SK-N-DZ (cell line): Measurements from ENCODE around the gene MYO15B.
"Not testable (repeated sequence)": the region's sequence is repeated elsewhere in the genome, so short reads cannot be mapped to it uniquely, and the experiment has no call there.

Experiments used
- DNase-seq: peaks from one replicate; pipeline ENCODE4 v3.0.0-alpha.2; 2015; ENCODE audit warnings: low spot score

The MYO15B gene

DNA sequence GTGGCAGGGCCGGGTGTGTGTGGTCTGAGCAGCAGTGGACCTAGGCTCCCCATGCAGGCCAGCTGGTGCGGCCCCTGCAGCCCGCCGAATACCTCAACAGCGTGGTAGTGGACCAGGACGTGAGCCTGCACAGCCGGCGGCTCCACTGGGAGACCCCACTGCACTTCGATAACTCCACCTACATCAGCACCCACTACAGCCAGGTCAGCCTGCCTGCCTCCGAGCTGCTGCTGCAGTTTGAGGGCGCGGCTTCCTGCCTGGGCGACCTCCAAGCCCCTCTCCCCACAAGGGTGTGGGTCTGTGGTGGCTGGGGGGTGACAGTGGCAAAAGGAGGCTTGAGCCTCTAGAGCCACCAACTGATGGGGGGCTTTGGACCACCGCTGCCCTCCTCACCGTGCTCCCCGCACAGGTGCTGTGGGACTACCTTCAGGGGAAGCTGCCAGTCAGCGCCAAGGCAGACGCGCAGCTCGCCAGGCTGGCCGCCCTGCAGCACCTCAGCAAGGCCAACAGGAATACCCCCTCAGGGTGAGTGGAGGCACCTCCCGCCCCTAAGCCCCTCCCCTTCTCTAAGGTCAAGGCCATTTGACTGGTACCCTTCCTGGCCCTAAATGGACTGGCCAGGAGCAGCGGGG is 37.2 kb downstream of the MYO15B start:
- DNase-seq, result no peak

DNA sequence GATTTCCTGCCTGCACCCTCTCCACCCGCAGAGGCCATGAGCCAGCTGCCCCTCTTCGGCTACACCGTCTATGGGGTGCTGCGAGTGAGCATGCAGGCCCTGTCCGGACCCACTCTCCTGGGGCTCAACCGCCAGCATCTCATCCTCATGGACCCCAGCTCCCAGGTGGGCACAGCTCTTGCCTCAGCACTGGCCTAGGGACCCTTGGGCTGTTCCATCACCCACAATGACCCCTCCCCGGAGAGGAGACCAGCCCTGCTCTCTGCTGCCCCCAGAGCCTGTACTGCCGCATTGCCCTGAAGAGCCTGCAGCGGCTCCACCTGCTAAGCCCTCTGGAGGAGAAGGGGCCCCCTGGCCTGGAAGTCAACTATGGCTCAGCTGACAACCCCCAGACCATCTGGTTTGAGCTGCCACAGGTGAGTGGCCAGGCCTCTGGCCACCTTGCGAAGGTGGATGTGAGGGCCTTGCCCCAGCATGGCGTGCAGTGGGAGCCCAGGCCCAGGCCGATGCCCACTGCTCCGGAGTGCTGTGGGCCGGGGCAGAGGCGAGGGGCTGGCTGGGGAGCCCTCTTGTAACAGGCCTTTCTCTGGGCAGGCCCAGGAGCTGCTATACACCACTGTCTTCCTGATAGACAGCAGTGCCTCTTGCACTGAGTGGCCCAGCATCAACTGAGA is 38.4 kb downstream of the MYO15B start:
- peak; percentile 74 for DNase-seq

DNA sequence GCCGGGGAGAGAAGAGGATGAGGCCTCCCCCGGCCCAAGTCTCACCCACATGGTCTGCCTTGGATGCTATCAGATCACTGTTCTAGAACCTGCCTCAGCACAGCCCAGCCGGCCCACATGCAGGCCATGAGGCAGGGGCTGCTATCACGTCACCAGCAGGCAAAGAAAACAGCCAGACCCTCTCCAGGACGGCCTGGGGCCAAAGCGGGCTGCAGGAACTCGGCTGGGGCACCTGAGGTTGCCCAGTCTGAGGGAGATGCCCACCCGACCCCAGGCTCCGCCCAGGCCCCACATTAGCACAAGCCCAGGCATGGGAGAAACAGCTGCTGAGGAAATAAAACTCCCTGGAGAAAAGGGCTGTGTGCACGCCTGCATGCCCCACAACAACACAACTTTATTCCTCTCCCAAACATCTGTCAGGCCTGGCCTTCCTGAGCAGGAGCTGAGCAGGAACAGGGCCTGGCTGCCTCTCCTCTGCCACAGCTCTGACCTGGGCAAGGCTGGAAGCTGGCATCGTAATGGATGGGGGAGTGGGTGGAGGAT is 39.0 kb downstream of the MYO15B start:
- no peak for DNase-seq

DNA sequence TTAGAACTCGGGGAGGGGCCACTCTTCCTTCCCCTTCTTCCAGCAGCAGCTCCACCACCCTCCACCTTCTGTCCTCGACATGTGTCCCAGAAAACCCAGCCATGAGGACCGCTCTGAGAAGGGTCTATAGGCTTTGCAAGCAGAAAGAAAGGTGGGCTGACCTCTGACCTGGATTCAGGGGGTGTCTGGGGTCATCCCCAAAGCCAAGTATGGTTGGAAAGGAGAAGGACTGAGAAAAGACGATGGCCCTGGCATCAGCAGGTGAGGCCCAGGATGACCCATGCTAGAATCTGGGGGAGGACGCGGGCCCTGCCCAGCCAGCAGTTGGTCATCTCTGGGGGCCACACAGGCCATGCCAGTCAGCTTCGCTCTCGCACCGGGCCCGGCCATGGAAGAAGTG is 39.5 kb downstream of the MYO15B start:
- DNase-seq, result no peak

DNA sequence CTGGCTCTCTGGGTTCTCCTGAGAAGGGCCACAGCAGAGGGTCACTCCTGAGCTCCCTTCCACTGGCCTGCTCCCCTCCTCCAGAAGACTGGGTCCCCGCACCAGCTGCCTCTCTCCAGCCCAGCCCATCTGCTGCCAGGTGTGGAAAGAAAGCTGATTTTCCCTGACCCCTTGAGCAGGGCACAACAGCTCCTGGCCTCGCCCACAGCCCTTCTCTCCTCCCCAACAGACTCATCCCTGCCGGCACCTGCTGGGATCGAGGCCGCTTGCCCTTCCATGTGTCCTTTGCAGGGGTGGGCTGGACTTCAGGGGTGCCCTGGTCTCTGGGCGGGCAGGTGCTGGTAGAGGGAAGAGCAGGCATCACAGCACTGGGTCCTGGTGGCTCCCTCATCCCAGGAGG is 40.8 kb downstream of the MYO15B start:
- DNase-seq, result no peak

DNA sequence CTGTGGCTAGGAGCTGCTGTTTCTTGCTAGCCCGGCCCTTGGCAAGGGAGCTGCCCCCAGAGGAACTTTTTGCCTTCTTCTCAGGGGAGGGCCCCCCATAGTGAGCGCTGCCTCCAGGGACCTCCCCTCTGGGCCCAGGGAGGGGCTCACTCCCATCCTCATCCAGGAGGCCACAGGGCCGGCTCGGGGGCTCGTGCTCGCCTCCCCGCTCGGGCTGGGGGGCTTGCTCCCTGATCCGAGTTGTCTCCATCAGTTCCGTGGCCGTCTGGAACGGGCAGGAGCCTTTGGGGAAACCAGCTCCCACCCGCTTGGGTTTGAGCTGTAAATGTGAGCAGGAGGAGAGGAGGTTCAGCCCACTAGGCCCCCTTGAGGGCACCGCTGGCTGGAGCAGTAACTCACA is 41.6 kb downstream of the MYO15B start:
- no peak for DNase-seq

DNA sequence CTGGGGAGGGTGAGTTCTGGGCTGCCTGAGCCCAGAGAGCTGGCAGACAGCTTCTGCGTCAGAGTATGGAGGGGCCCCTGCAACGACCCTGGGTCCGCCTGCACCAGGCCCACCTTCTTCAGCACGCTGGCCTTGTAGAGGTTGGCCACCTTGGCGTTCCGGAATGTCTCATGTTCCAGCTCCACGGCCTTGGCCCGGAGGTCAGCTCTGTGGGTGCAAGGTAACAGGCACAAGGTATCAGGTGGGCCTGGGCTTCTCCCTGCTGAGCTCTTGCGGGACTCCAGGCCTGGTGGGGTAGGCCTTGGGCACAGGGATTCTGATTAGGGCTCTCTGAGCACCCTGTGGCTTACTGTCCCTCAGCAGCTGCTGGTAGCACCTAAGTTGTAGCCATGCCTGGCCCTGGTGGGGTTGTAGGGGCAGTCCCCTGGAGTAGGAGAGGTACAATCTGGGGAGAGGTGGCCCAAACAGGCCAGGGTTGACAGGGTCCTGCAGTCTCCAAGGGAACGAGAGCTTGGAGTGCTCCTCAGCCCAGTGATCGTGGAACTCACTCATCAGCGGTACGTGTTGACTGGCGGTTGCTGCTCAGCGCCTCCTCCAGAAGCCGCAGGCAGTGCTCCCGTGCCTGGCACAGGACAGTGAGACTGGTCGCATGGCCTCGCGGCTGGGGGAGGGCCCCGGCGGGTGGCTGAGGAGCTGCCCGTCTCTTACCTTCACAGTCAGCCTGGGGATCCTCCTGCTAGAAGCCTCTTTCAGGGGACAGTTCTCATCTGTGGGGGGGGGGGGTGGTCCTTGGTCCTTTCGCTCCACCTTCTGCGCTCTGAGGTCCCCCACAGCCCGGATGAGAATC is 42.7 kb downstream of the MYO15B start:
- no peak for DNase-seq

DNA sequence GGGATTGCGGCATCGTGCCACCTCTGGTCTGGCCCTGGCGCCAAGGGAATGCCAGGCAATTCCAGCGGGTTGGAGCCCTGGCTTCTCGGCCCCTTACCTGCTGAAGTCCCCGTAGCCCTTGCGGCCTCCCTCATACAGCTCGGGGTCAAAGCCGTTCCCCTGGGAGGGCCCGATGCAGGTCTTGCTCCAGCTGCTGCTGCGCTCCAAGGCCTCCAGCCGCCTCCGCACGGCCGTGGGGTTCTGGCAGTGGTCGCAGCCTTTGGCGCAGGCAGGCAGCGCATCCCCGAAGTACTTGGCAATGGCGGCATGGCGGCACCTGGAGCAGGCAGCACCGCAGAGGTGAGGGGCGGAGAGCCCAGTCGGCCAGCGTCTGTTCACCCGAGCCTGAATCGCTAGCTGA is 43.8 kb downstream of the MYO15B start:
- no peak for DNase-seq

DNA sequence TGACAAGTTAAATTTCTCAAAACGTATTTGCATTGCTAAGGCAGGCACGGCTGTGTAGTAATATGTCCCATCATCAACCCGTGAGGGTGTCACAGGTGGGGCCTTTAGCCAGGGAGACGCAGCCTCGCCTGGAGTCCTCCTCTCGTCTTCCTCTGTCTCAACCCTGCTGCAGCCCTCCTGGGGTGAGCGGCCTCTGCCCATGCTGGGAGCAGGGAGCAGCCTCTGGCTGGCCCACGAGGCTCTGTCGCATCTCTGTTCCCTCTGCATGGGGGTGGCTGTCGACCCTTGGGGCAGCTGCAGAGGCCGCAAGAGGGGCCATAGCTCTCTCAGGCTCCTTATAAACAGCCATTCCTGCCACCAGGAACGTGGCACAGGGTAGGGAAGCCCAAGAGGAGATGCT is 44.8 kb downstream of the MYO15B start:
- DNase-seq, result no peak

DNA sequence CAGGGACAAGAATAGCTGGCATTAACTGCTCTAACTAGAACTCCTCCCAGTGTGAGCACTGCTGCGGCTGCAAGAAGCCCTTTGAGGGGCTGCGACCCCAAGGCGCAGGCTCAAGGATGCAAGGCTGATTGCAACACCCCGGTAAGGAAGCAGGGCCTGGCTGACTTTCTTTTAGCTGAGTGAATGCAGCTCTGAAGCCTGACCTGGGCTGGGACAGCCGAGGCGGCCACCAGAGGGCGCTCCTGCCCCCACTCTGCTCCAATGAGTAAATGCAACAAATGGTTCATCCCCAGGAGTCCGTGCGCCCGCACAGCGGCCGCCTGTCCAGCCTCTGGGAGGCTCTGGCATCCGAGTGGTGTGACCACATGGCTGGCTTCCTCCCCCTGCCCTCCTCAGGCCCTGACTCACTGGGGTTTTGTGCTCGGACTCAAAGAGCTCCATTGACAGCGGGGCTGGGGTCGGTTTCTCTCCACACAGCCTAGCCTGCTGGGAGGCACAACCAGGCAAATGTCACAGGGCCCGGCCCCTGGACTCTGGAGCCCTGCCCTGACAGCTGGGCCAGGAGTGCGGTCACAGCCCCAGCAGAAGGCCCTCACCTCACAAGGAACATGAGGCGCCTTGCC is 45.4 kb downstream of the MYO15B start, which contains the start of gene SMIM5:
Gene SMIM5, plus strand, starts transcription at position 572 of the 623 bp plus-strand sequence. CDS start 6,768 bp downstream, outside the sequence.
- DNase-seq, result peak; percentile 73

DNA sequence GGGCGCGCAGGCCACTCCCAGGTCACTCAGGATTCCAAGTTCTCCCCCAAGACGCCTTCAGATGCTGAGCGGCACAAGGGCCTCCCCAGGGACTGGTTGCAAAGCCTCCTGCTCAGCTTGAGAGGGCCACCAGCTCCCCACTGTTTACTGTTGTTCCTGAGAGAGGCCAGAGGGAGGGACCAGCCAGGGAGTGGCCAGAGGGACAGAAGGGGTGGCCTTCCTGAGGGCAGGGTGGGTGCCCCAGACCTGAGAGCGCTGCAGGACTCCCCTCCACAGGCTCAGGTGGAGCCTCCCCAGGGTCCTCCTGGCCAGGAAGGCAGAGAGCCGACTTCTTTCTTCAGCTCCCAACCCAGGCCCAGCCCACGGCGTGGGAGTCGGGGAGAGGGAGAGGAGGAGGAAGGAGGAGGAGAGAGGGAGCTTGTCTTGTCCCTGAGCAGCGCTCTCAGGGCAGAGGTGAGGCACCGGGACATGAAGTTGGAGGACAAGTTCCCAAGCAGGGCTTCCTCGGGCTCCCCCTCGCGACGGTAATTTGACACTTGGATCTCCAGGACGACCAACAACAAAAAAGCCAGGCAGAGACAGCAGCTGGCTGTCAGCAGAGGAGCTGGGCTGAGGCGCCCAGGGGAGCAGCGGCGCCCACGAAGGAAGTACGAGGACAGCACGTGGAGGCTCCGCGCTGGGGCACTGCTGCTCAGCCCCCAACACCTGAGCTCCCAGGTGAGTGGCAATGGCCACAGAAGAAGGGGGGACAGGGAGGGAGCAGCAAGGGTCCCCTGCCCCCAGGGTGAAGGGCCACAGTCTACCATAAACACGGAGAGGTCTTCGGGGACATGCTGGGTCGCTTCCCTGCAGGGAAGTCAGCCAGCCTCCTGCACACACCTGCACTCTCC is 46.1 kb downstream of the MYO15B start:
- peak; percentile 94 for DNase-seq

DNA sequence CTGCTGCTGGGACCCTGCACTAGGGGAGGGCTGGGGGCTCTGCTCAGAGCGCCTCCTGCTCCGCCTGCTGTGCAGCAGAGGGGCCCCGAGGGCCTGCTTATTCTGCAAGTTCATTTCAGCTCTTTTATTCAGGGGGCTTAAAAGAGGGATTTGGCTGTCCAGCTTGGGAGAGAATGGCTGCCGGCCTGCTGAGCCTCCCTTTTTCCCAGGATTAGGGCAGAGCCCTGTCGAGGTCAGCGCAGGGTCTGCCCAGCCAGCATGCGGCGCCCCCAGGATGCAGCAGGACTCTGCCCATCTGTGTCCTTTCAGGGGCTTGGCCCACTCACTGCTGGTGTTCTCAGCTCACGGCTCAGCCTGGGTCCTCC is 46.8 kb downstream of the MYO15B start:
- no peak for DNase-seq

DNA sequence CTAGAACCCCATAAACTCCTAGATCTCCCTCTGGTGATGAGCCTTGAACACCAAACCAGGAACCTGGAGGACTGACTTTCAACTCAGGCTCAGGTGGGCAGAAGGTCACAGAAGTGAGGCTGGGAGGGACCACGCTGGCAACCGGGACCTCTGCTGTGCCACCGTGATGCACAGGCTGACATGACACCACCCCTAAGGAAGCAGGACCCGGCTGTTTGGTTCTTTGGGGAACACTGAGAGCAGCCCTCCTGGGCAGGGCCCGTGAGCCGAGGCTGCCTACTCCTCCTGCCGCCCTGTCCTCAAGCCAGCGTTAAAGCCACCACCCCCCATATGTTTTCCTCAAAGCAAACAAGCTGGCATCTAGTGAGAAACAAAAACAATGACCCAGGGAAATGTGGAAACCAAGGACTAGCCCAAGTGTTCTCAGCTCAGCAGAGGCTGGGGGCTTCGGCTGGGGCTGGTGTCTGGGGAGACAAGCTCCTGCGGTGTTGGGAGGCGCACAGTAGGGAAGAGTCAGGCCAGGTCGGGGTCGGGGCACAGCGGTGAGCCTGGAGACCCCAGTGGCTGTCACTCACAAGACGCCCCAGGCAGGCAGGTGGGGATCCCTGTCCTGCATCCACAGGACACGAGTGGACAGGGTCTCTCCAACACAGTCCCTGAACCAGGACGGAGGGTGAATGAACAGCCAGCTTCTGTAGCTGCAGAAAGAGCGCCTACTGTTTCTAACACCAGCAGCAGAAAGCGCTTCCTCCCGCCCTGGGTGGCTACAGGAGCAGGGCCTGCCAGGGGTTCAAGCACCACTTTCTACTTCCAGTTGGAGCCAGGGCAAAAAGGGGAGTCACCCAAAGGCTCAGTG is 47.4 kb downstream of the MYO15B start:
- DNase-seq, result no peak

DNA sequence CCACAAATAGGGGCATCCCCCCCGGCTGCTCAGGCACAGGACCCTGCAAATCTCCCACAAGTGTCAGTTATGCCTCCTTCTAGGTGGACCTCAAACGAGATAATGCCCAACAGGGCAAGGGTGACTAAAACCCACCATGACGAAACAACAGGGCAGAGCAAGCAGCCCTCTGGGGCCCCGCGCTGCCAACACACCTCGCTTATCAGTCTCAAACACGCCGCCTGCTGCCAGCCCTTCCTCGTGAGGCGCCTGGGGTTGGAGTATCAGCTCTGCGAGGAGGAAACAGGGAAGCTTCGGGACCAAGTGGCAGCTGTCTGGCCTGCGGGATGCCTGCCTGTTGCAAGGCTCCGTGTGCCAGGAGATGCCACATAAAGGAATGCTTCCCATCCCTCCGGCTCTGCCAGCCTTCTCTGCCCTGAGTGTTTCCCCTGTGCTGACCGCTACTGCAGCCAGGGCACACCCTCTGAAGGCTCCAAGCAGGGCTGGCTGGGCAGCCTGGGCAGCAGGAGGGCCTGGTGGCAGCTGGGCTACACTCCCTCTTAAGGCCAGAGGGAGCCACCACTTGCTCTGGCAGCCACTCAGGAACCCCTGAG is 48.1 kb downstream of the MYO15B start:
- no peak for DNase-seq

DNA sequence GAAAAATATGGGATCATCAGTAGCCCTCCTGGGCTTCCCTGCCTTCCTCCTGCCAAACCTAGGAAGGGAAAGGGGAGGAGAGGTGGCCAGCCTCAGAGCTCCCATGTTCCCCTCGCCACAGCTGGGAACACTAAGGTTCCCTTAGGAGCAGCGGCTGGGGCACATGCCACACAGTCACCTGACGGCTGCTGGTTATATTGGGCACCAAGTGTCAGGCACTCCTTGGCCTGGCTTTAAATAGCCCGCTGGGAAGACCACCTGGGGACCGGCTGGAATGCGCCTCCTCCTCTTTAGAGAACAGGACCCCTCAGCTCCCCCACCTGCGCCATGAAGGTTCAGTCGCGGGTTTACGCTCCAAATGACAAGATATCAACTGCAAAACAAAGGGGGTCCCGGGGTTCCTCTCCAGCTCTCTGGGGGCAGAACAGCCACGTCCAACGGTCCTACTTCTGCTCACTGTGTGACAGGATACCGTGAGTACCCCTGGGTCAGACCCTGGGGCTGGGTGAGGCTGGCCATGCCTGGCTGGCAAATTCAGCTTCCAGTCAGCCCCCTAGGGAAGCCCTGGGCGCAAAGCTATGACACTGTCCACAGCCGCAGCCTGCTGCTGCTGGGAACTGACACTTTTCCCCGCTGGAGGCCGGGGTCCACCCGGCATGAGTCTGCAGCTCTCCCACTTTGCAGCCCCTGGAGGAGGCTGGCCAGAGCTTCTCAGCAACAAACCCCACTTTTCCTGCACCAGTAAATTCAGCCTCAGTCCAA is 49.0 kb downstream of the MYO15B start:
- no peak for DNase-seq

DNA sequence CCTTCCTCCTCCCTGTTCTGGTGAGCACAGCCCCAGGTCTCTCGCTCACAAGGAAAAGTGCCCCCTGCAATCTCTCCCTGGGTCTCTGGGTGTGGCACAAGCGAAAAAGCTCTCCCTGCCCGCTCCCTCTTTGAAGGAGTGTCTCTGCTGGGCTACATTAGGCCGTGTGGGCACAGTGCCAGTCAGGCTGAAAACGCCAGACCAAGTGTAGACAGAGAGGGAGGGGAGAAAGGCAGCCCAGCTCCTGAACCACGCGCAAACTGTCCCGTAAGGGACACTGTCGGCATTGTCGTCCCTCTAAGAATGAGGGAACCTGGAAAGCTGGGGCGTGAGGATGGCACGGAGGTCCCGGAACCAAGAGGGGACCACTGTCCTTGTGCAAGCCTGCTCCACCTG is 49.5 kb downstream of the MYO15B start:
- DNase-seq, result no peak

DNA sequence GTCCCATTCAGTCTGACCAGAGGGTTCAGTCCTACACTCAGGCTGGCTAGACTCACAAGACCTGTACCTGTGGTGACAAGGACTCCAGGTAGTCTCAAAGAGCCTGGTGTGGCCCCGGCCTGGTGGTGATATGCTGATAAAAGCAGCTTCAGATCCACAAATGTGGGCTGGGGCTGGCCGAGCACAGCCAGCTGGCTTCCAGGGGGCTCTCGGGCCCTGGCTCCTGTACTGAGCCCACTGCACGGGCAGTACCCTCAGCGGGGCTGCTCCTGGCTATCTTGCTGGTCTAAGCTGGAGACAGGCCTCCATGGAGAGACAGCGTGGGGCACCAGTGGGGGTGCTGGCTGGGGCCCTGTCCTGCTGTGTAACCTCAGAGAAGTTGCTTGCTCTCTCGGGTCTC is 50.0 kb downstream of the MYO15B start:
- no peak for DNase-seq

DNA sequence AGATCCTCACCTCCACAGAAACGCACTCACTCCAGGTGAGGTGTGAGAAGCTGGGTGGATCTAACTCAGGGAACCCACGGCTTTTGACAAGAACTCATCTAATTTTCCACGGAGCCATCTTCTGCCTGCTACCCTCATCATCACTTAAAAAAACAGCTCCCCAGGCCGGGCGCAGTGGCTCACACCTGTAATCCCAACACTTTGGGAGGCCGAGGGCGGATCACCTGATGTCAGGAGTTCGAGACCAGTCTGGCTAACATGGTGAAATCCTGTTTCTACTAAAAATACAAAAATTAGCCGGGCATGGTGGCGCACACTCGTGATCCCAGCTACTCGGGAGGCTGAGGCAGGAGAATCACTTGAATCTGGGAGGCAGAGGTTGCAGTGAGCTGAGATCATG is 50.4 kb downstream of the MYO15B start:
- DNase-seq, result not testable (repeated sequence)

DNA sequence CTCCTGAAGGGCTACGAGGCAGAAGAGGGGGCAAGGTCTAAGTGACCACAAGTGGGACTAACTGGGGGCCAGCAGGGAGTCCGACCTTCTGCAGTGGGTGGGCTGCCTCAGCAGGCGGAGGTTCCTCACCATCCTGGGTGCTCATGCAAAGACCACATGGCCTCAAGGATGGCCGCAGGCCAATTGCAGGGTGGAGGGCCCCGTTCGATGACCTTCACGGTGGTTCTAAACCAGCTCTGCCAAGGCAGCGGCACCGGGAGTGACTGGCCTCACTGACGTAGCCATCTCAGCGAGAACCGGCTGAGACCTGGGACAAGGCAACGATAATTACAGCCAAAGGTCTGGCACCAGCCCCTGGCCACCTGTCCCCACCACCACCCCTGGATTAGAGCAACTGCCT is 51.3 kb downstream of the MYO15B start:
- DNase-seq, result no peak
